ENCODE data around the gene SMPD3.

DNA sequence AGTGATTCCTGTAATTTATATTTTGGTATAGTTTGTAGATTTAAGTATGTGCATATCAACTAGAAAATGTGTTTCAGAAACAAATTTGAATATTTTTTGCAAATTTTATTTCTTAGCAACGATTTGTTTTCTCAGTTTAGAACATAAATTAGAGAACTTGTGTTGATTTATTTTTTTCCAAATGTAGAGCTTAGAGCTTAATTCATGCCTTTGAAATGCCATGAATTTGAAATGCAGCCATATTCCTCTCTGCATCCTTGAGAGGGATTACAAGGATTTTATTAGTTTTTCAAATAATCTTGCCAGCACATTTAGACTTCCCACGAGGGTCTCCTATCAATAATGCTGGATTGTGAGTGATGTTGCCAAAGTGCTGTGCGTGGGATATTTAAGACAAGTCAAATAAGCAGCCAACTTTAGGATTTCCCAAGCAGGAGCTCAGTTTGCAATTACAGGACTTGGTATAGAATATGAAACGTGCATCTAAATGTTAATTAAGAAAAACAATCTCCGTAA is 6.7 kb upstream of the SMPD3 start:
- TF ChIP-seq POLR2A (IDR thresholded peaks at IDR 0.05; ENCODE audit: low read length) = no peak
- TF ChIP-seq TP53 (CRISPR knock-in tag; IDR thresholded peaks at IDR 0.05) = no peak
- no peak for TF ChIP-seq CTCF (IDR thresholded peaks at IDR 0.05)
- TF ChIP-seq CHD2 (IDR thresholded peaks at IDR 0.05; ENCODE audit: low read length, partially characterized antibody) = no peak
- TF ChIP-seq RCOR1 (IDR thresholded peaks at IDR 0.05; ENCODE audit: low read depth, low read length) = no peak
- TF ChIP-seq EP300 (IDR thresholded peaks at IDR 0.05) = no peak
- TF ChIP-seq RFX5 (IDR thresholded peaks at IDR 0.05) = no peak
- no peak for TF ChIP-seq SMC3 (IDR thresholded peaks at IDR 0.05)
- TF ChIP-seq GATA3 (IDR thresholded peaks at IDR 0.05; ENCODE audit: borderline replicate concordance) = no peak
- no peak for TF ChIP-seq KDM1A (IDR thresholded peaks at IDR 0.05; ENCODE audit: low read depth)
